HG02970 (cell line): ENCODE measurements around the gene COL8A1.

ENCODE experiments used
- ATAC-seq: cut with Tn5 transposase; IDR thresholded peaks from one replicate; pipeline ENCODE4 v1.9.1; 2021; ENCODE audit warnings: mild to moderate bottlenecking, moderate library complexity, moderate number of reproducible peaks; ENCODE audit not compliant: unreplicated experiment, low FRiP score

COL8A1 gene

GRCh38 chr3:99668044-99668443 is 29.6 kb downstream of the COL8A1 start:
- ATAC-seq: no peak

- ATAC-seq: no peak
Observed at GRCh38 chr3:99669879-99670555, 31.6 kb downstream of the COL8A1 start.

GRCh38 chr3:99670556-99670950 is 32.2 kb downstream of the COL8A1 start:
- no peak for ATAC-seq

- no peak for ATAC-seq
Observed at GRCh38 chr3:99674086-99674789, 35.8 kb downstream of the COL8A1 start.

GRCh38 chr3:99678023-99678422 is 39.6 kb downstream of the COL8A1 start:
- ATAC-seq: no peak

GRCh38 chr3:99678896-99679295 is 40.5 kb downstream of the COL8A1 start:
- ATAC-seq: no peak

- ATAC-seq: no peak
Observed at GRCh38 chr3:99681512-99681911, 43.1 kb downstream of the COL8A1 start.

GRCh38 chr3:99681976-99682375 is 43.6 kb downstream of the COL8A1 start:
- no peak for ATAC-seq

- no peak for ATAC-seq
Observed at GRCh38 chr3:99683465-99683864, 45.1 kb downstream of the COL8A1 start.

GRCh38 chr3:99683876-99684275 is 45.5 kb downstream of the COL8A1 start:
- no peak for ATAC-seq

GRCh38 chr3:99684644-99685043 is 46.2 kb downstream of the COL8A1 start:
- no peak for ATAC-seq

- ATAC-seq: no peak
Observed at GRCh38 chr3:99686469-99686868, 48.1 kb downstream of the COL8A1 start.

GRCh38 chr3:99686955-99687612 is 48.7 kb downstream of the COL8A1 start:
- ATAC-seq: peak; percentile 56

GRCh38 chr3:99690761-99691369 is 52.5 kb downstream of the COL8A1 start:
- no peak for ATAC-seq

GRCh38 chr3:99693636-99694035 is 55.2 kb downstream of the COL8A1 start:
- no peak for ATAC-seq

GRCh38 chr3:99696497-99696896 is 58.1 kb downstream of the COL8A1 start:
- ATAC-seq: no peak

GRCh38 chr3:99697250-99697649 is 58.9 kb downstream of the COL8A1 start:
- ATAC-seq: no peak

- no peak for ATAC-seq
Observed at GRCh38 chr3:99698932-99699331, 60.5 kb downstream of the COL8A1 start.

- ATAC-seq: no peak
Observed at GRCh38 chr3:99699841-99700240, 61.4 kb downstream of the COL8A1 start.

GRCh38 chr3:99700631-99701268 is 62.4 kb downstream of the COL8A1 start:
- ATAC-seq: no peak
